ENCODE results near the gene CEP104.

GRCh38 chr1:3893190-3893589, 36.2 kb upstream of the CEP104 start:
- TF ChIP-seq REST (IDR thresholded peaks at IDR 0.05; ENCODE audit: unreplicated experiment) (no peak), CTCF (conservative IDR thresholded peaks at IDR 0.05; ENCODE audit: low read depth in 2 of 2) (no peak), CREB1 (CRISPR knock-in tag; IDR thresholded peaks at IDR 0.05; ENCODE audit: low read depth) (no peak), POLR2AphosphoS5 (IDR thresholded peaks at IDR 0.05; ENCODE audit: low read depth) (no peak), EZH2 (IDR thresholded peaks at IDR 0.05; ENCODE audit: low read depth, unreplicated experiment) (no peak), EZH2phosphoT487 (IDR thresholded peaks at IDR 0.05; ENCODE audit: unreplicated experiment) (no peak)

Measured in GM23338 (cell line).